ENCODE results near the gene SLX4IP.

The SLX4IP gene

GRCh38 chr20:10527781-10528180 lies 92.7 kb downstream of the SLX4IP start (continued):
- TF ChIP-seq, protein P1, sequence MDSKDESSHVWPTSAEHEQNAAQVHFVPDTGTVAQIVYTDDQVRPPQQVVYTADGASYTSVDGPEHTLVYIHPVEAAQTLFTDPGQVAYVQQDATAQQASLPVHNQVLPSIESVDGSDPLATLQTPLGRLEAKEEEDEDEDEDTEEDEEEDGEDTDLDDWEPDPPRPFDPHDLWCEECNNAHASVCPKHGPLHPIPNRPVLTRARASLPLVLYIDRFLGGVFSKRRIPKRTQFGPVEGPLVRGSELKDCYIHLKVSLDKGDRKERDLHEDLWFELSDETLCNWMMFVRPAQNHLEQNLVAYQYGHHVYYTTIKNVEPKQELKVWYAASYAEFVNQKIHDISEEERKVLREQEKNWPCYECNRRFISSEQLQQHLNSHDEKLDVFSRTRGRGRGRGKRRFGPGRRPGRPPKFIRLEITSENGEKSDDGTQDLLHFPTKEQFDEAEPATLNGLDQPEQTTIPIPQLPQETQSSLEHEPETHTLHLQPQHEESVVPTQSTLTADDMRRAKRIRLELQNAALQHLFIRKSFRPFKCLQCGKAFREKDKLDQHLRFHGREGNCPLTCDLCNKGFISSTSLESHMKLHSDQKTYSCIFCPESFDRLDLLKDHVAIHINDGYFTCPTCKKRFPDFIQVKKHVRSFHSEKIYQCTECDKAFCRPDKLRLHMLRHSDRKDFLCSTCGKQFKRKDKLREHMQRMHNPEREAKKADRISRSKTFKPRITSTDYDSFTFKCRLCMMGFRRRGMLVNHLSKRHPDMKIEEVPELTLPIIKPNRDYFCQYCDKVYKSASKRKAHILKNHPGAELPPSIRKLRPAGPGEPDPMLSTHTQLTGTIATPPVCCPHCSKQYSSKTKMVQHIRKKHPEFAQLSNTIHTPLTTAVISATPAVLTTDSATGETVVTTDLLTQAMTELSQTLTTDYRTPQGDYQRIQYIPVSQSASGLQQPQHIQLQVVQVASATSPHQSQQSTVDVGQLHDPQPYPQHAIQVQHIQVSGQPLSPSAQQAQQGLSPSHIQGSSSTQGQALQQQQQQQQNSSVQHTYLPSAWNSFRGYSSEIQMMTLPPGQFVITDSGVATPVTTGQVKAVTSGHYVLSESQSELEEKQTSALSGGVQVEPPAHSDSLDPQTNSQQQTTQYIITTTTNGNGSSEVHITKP (tag by site-specific recombination; IDR thresholded peaks at IDR 0.05) = no peak
- TF ChIP-seq, protein P2, sequence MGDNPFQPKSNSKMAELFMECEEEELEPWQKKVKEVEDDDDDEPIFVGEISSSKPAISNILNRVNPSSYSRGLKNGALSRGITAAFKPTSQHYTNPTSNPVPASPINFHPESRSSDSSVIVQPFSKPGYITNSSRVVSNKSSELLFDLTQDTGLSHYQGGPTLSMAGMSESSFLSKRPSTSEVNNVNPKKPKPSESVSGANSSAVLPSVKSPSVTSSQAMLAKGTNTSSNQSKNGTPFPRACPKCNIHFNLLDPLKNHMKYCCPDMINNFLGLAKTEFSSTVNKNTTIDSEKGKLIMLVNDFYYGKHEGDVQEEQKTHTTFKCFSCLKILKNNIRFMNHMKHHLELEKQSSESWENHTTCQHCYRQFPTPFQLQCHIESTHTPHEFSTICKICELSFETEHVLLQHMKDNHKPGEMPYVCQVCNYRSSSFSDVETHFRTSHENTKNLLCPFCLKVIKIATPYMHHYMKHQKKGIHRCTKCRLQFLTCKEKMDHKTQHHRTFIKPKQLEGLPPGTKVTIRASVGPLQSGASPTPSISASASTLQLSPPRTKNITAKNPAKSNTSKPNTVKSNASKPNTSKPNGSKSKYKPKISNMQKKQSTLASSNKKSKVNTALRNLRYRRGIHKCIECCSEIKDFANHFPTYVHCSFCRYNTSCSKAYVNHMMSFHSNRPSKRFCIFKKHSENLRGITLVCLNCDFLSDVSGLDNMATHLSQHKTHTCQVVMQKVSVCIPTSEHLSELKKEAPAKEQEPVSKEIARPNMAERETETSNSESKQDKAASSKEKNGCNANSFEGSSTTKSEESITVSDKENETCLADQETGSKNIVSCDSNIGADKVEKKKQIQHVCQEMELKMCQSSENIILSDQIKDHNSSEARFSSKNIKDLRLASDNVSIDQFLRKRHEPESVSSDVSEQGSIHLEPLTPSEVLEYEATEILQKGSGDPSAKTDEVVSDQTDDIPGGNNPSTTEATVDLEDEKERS (tag by site-specific recombination; IDR thresholded peaks at IDR 0.05) = no peak

DNA sequence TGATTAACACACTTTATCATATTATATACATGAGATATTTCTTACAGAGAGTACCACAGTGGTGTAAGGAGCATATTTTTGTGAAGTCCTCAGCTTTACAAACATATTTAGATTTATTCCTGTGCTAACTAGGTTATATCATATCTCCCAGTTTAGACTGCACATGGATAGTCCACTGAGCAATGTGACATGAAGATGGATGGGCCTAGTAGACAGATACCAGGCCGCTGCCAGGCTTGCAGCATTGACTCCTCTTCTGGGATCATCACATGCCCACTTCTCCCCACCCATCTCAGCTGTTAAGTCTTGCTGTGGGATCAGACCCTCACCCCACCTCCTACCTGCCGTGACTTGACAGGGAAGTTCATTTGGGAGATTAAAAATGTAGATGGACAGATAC lies 95.8 kb downstream of the SLX4IP start:
- ChIA-PET POLR2A (no interaction called here), CTCF (interaction anchor here (1.6 kb wide), 1 partner anchor 552 kb away, joined by 5 read pairs; no protein-coding TSS in a partner anchor)
- TF ChIP-seq, protein P3, sequence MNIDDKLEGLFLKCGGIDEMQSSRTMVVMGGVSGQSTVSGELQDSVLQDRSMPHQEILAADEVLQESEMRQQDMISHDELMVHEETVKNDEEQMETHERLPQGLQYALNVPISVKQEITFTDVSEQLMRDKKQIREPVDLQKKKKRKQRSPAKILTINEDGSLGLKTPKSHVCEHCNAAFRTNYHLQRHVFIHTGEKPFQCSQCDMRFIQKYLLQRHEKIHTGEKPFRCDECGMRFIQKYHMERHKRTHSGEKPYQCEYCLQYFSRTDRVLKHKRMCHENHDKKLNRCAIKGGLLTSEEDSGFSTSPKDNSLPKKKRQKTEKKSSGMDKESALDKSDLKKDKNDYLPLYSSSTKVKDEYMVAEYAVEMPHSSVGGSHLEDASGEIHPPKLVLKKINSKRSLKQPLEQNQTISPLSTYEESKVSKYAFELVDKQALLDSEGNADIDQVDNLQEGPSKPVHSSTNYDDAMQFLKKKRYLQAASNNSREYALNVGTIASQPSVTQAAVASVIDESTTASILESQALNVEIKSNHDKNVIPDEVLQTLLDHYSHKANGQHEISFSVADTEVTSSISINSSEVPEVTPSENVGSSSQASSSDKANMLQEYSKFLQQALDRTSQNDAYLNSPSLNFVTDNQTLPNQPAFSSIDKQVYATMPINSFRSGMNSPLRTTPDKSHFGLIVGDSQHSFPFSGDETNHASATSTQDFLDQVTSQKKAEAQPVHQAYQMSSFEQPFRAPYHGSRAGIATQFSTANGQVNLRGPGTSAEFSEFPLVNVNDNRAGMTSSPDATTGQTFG (tag by site-specific recombination; IDR thresholded peaks at IDR 0.05; ENCODE audit: borderline replicate concordance) = no peak
- TF ChIP-seq ZNF132 (tag by site-specific recombination; IDR thresholded peaks at IDR 0.05; ENCODE audit: borderline replicate concordance) (no peak), ZNF488 (tag by site-specific recombination; IDR thresholded peaks at IDR 0.05) (no peak), ZNF280C (tag by site-specific recombination; IDR thresholded peaks at IDR 0.05) (no peak), TSHZ1 (tag by site-specific recombination; IDR thresholded peaks at IDR 0.05; ENCODE audit: borderline replicate concordance) (no peak), ZNF302 (tag by site-specific recombination; IDR thresholded peaks at IDR 0.05; ENCODE audit: low read depth) (no peak), ZNF335 (tag by site-specific recombination; conservative IDR thresholded peaks at IDR 0.05) (no peak), ZNF610 (tag by site-specific recombination; IDR thresholded peaks at IDR 0.05; ENCODE audit: borderline replicate concordance) (no peak), ZNF707 (tag by site-specific recombination; IDR thresholded peaks at IDR 0.05) (no peak), ZNF660 (tag by site-specific recombination; IDR thresholded peaks at IDR 0.05) (no peak), PRDM6 (tag by site-specific recombination; IDR thresholded peaks at IDR 0.05) (no peak), ZNF146 (tag by site-specific recombination; IDR thresholded peaks at IDR 0.05) (no peak)

More for the DNA sequence above, 95.8 kb downstream of the SLX4IP start:
- Histone ChIP-seq H3K4me1 (ENCODE audit: control insufficient read depth, insufficient read depth, low read length) (0 out of 2 replicates have a peak, but pooled peaks cover 3% of the 10 kb centered on the region), H3K36me3 (ENCODE audit: control insufficient read depth in 2 of 2, insufficient read depth in 1 of 2, low read length in 2 of 2) (no peaks in the 10 kb centered on the region), H3K4me3 (ENCODE audit: low read depth, low read length) (no peak overlapping the region), H3K27ac (ENCODE audit: extremely low read depth, low read depth, low read length) (no peak overlapping the region), H3K9me3 (ENCODE audit: control insufficient read depth, insufficient read depth, low read depth, low read length) (no peaks in the 10 kb centered on the region)

Measured in HEK293 (cell line).